ENCODE measurements around the gene DUSP8. TPM values are rescaled to one million over a fixed set of nuclear protein-coding genes. Genes with fewer than 3 reads are reported as not detected.

DUSP8 gene
- total and polyA plus RNA-seq, 4 donors = 2.0 to 17.0 (median 6.3) TPM

- ATAC-seq (ENCODE audit: insufficient read depth, low FRiP score) = no peak
- H3K9ac ChIP-seq (ENCODE audit: insufficient read depth in 1 of 2, low read length in 2 of 2) = no peak overlapping the region
- DNase-seq = no peak
- H3K27me3 ChIP-seq (ENCODE audit: control insufficient read depth in 3 of 3, insufficient read depth in 3 of 3, low read length in 2 of 3) = peaks cover 0 to 3% (median 1%) of the 10 kb centered on the region in 3 donors
- H3K9me3 ChIP-seq (ENCODE audit: control insufficient read depth in 4 of 4, insufficient read depth in 3 of 4, low read length in 3 of 4) = no peaks in the 10 kb centered on the region
- peaks cover 0 to 49% (median 3%) of the 10 kb centered on the region in 5 donors for H3K4me1 ChIP-seq (ENCODE audit: control insufficient read depth in 5 of 5, insufficient read depth in 5 of 5, low read length in 5 of 5)
- H3K27ac ChIP-seq (ENCODE audit: low read depth in 1 of 2, low read length in 1 of 2) = peak overlapping the region; percentile 35 to 49
- TF ChIP-seq CTCF (IDR thresholded peaks at IDR 0.05; ENCODE audit: control extremely low read depth, extremely low read depth) = no peak
- H3K4me3 ChIP-seq = no peak overlapping the region
- WGBS, 2 donors = 72 to 75% methylated on average over 10 of the region's 10 CpGs
- peaks cover 0 to 11% (median 0%) of the 10 kb centered on the region in 4 donors for H3K36me3 ChIP-seq (ENCODE audit: control insufficient read depth in 4 of 4, insufficient read depth in 4 of 4, low read length in 4 of 4)
Measured at GRCh38 chr11:1533342-1533725, 38.7 kb downstream of the DUSP8 start.

GRCh38 chr11:1532606-1533341 is 39.3 kb downstream of the DUSP8 start:
- H3K4me3 ChIP-seq = no peak overlapping the region
- no peaks in the 10 kb centered on the region for H3K27me3 ChIP-seq (ENCODE audit: control insufficient read depth in 3 of 3, insufficient read depth in 3 of 3, low read length in 2 of 3)
- peaks cover 0 to 11% (median 0%) of the 10 kb centered on the region in 4 donors for H3K36me3 ChIP-seq (ENCODE audit: control insufficient read depth in 4 of 4, insufficient read depth in 4 of 4, low read length in 4 of 4)
- H3K4me1 ChIP-seq (ENCODE audit: control insufficient read depth in 5 of 5, insufficient read depth in 5 of 5, low read length in 5 of 5) = peaks cover 0 to 49% (median 3%) of the 10 kb centered on the region in 5 donors
- ATAC-seq (ENCODE audit: insufficient read depth, low FRiP score) (no peak), DNase-seq (no peak)
- TF ChIP-seq CTCF (IDR thresholded peaks at IDR 0.05; ENCODE audit: control extremely low read depth, extremely low read depth) = no peak
- WGBS, 2 donors = 65 to 81% methylated on average over 20 of the region's 20 CpGs
- peak overlapping the region; percentile 18 to 49 for H3K27ac ChIP-seq (ENCODE audit: low read depth in 1 of 2, low read length in 1 of 2)
- H3K9me3 ChIP-seq (ENCODE audit: control insufficient read depth in 4 of 4, insufficient read depth in 3 of 4, low read length in 3 of 4) = no peaks in the 10 kb centered on the region
- H3K9ac ChIP-seq (ENCODE audit: insufficient read depth in 1 of 2, low read length in 2 of 2) = no peak overlapping the region

GRCh38 chr11:1532014-1532586 is 40.0 kb downstream of the DUSP8 start:
- no peak overlapping the region for H3K4me3 ChIP-seq
- no peaks in the 10 kb centered on the region for H3K27me3 ChIP-seq (ENCODE audit: control insufficient read depth in 3 of 3, insufficient read depth in 3 of 3, low read length in 2 of 3)
- TF ChIP-seq CTCF (IDR thresholded peaks at IDR 0.05; ENCODE audit: control extremely low read depth, extremely low read depth) = no peak
- H3K9me3 ChIP-seq (ENCODE audit: control insufficient read depth in 4 of 4, insufficient read depth in 3 of 4, low read length in 3 of 4) = no peaks in the 10 kb centered on the region
- peaks cover 0 to 11% (median 0%) of the 10 kb centered on the region in 4 donors for H3K36me3 ChIP-seq (ENCODE audit: control insufficient read depth in 4 of 4, insufficient read depth in 4 of 4, low read length in 4 of 4)
- ATAC-seq (ENCODE audit: insufficient read depth, low FRiP score) = no peak
- DNase-seq = no peak
- WGBS, 2 donors = 81 to 92% methylated on average over 17 of the region's 17 CpGs
- no peak overlapping the region for H3K9ac ChIP-seq (ENCODE audit: insufficient read depth in 1 of 2, low read length in 2 of 2)
- peaks cover 0 to 49% (median 3%) of the 10 kb centered on the region in 5 donors for H3K4me1 ChIP-seq (ENCODE audit: control insufficient read depth in 5 of 5, insufficient read depth in 5 of 5, low read length in 5 of 5)
- H3K27ac ChIP-seq (ENCODE audit: low read depth in 1 of 2, low read length in 1 of 2) = peak overlapping the region in 1 of 2 donors; percentile 73
